Measurements from ENCODE around the gene PRRT2.
"Not testable (repeated sequence)": the region's sequence is repeated elsewhere in the genome, so short reads cannot be mapped to it uniquely, and the experiment has no call there.

PRRT2 gene

GRCh38 chr16:29831490-29831889, 19.5 kb downstream of the PRRT2 start:
- no peak for TF ChIP-seq CTCF (IDR thresholded peaks at IDR 0.05; ENCODE audit: insufficient read depth, missing control alignments)
- FAIRE-seq (no peak), DNase-seq (ENCODE audit: insufficient read length, low spot score) (no peak)

GRCh38 chr16:29833219-29833618, 21.2 kb downstream of the PRRT2 start:
- not testable (repeated sequence) for FAIRE-seq; DNase-seq (ENCODE audit: insufficient read length, low spot score)

DNA sequence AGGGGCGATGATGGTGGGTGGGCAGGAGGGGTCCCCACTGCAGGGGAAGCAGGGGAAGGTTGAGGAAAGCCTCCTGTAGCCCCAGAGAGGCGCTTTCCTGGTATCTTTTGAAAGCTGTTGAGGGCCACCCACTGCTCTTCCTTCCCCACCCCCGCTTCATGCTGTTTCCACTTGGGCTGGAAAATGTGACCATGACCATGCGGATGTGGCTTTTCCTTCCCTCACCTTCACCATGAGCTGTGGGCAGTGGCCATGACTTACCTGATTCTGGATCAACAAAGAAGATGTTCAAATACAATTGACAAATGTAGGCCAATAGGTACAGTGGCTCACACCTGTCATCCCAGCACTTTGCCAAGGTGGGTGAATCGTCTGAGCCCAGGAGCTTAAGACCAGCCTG, 22.1 kb downstream of the PRRT2 start:
- no peak for DNase-seq (ENCODE audit: insufficient read length, low spot score)
- FAIRE-seq = no peak
- TF ChIP-seq CTCF (IDR thresholded peaks at IDR 0.05; ENCODE audit: insufficient read depth, missing control alignments) = no peak

DNA sequence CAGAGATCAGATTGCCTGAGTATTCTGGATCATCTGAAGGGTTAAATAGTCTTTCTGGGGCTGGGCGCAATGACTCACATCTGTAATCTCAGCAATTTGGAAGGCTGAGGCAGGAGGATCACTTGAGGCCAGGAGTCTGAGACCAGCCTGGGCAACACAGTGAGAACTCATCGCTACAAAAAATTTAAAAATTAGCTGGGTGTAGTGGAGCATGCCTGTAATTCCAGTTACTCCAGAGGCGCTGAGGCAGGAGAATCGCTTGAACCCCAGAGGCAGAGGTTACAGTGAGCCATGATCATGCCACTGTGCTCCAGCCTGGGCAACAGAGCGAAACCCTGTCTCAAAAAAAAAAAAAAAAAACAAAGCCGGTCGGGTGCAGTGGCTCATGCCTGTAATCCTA, 23.9 kb downstream of the PRRT2 start:
- DNase-seq (ENCODE audit: insufficient read length, low spot score) (no peak), FAIRE-seq (no peak)
- no peak for TF ChIP-seq CTCF (IDR thresholded peaks at IDR 0.05; ENCODE audit: insufficient read depth, missing control alignments)

GRCh38 chr16:29836623-29837022, 24.6 kb downstream of the PRRT2 start:
- no peak for FAIRE-seq
- DNase-seq (ENCODE audit: insufficient read length, low spot score) = no peak

GRCh38 chr16:29837841-29838240, 25.8 kb downstream of the PRRT2 start:
- DNase-seq (ENCODE audit: insufficient read length, low spot score) (no peak), FAIRE-seq (no peak)
- no peak for TF ChIP-seq CTCF (IDR thresholded peaks at IDR 0.05; ENCODE audit: insufficient read depth, missing control alignments)

More at GRCh38 chr16:29836623-29837022, 24.6 kb downstream of the PRRT2 start:
- TF ChIP-seq CTCF (IDR thresholded peaks at IDR 0.05; ENCODE audit: insufficient read depth, missing control alignments) = no peak

- no peak for FAIRE-seq
- no peak for TF ChIP-seq CTCF (IDR thresholded peaks at IDR 0.05; ENCODE audit: insufficient read depth, missing control alignments)
Observed at GRCh38 chr16:29839822-29840221, 27.8 kb downstream of the PRRT2 start.

DNA sequence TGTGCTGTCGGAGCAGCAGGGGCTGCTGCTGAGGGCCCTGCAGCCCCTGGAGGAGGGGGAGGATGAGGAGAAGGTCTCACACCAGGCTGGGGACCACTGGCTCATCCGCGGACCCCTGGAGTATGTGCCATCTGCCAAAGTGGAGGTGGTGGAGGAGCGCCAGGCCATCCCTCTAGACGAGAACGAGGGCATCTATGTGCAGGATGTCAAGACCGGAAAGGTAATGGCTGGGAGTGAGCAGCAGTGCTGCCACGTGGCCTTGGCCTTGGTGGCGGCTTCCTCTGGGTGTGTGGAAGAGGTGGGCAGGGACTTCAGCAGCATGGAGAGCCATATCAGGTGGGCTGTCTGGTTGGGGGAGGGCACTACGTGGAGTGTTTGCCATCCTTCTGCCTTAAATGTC, 28.2 kb downstream of the PRRT2 start:
- DNase-seq (ENCODE audit: insufficient read length, low spot score) (no peak), FAIRE-seq (no peak)
- no peak for TF ChIP-seq CTCF (IDR thresholded peaks at IDR 0.05; ENCODE audit: insufficient read depth, missing control alignments)

More at GRCh38 chr16:29839822-29840221, 27.8 kb downstream of the PRRT2 start:
- DNase-seq (ENCODE audit: insufficient read length, low spot score) = no peak
